SW480 (cell line): Measurements from ENCODE around the gene ACRV1.
A peak's percentile ranks its signal among the peaks of the same experiment; 100 is the strongest.
"Not testable (repeated sequence)": the region's sequence is repeated elsewhere in the genome, so short reads cannot be mapped to it uniquely, and the experiment has no call there.

Experiments used
- DNase-seq: peaks from one replicate; pipeline ENCODE4 v3.0.0-alpha.2; 2016; ENCODE audit warnings: low spot score

Gene ACRV1

GRCh38 chr11:125680747-125681146, at the start of gene ACRV1:
ACRV1 (minus strand) TSS chr11:125680847; CDS start chr11:125680780, 67 bp downstream.
- no peak for DNase-seq

GRCh38 chr11:125728969-125729368, 48.3 kb upstream of the ACRV1 start:
- DNase-seq, result no peak

GRCh38 chr11:125724125-125724524, 43.5 kb upstream of the ACRV1 start:
- peak; percentile 51 for DNase-seq

- no peak for DNase-seq
Measured at GRCh38 chr11:125720781-125721180, 40.1 kb upstream of the ACRV1 start.

GRCh38 chr11:125704686-125705085, 24.0 kb upstream of the ACRV1 start:
- not testable (repeated sequence) for DNase-seq

- DNase-seq, result no peak
Measured at GRCh38 chr11:125701858-125702621, 21.4 kb upstream of the ACRV1 start.

GRCh38 chr11:125701018-125701610, 20.5 kb upstream of the ACRV1 start:
- DNase-seq, result no peak

GRCh38 chr11:125694951-125695350, 14.3 kb upstream of the ACRV1 start:
- DNase-seq, result no peak

- no peak for DNase-seq
Measured at GRCh38 chr11:125692887-125693286, 12.2 kb upstream of the ACRV1 start.

- no peak for DNase-seq
Measured at GRCh38 chr11:125690006-125690405, 9.4 kb upstream of the ACRV1 start.

- no peak for DNase-seq
Measured at GRCh38 chr11:125689274-125689859, 8.7 kb upstream of the ACRV1 start.

- DNase-seq, result no peak
Measured at GRCh38 chr11:125688632-125689031, 8.0 kb upstream of the ACRV1 start.

GRCh38 chr11:125688066-125688465, 7.4 kb upstream of the ACRV1 start:
- DNase-seq, result no peak

- no peak for DNase-seq
Measured at GRCh38 chr11:125685228-125685627, 4.6 kb upstream of the ACRV1 start.

- no peak for DNase-seq
Measured at GRCh38 chr11:125679837-125680236, 810 bp downstream of the ACRV1 start.

- peak; percentile 20 for DNase-seq
Measured at GRCh38 chr11:125679397-125679796, 1.2 kb downstream of the ACRV1 start.

GRCh38 chr11:125675196-125675595, 5.5 kb downstream of the ACRV1 start:
- no peak for DNase-seq

- no peak for DNase-seq
Measured at GRCh38 chr11:125674210-125674609, 6.4 kb downstream of the ACRV1 start.

GRCh38 chr11:125671561-125671960, 9.1 kb downstream of the ACRV1 start:
- no peak for DNase-seq

GRCh38 chr11:125670172-125670571, 10.5 kb downstream of the ACRV1 start:
- no peak for DNase-seq

GRCh38 chr11:125667151-125667550, 13.5 kb downstream of the ACRV1 start:
- no peak for DNase-seq

- DNase-seq, result no peak
Measured at GRCh38 chr11:125663910-125664309, 16.7 kb downstream of the ACRV1 start.

- no peak for DNase-seq
Measured at GRCh38 chr11:125662689-125663088, 18.0 kb downstream of the ACRV1 start.
